SK-N-SH (cell line): ENCODE measurements around the gene MAPKBP1. TPM values are rescaled to one million over a fixed set of nuclear protein-coding genes. Genes with fewer than 3 reads are reported as not detected.

Experiments
- CTCF ChIA-PET: fragments of 300-600, 350-600 bp; formaldehyde crosslinking; extraction: SDS; loops from one replicate; lab custom pipeline; 2021; lab: Yijun Ruan, JAX
- POLR2A ChIA-PET: fragments of 350-600 bp; sonication (Branson Sonifier 250); formaldehyde crosslinking; extraction: SDS; loops from one replicate; lab custom pipeline; 2020; ENCODE audit warnings: antibody characterized with exemption, inconsistent platforms; lab: Yijun Ruan, JAX
- DNase-seq: peaks from one replicate; pipeline ENCODE4 v3.0.0; 2012
- H2AFZ ChIP-seq: fragments of 200-600 bp; sonication (generic); 2 replicates; pipeline ENCODE4 v1.8.1; 2016; ENCODE audit warnings: antibody characterized with exemption, mild to moderate bottlenecking, low read depth
- H3F3A ChIP-seq: fragments of 200-600 bp; sonication (generic); replicated peaks from 2 replicates; pipeline ENCODE3; 2016; ENCODE audit warnings: antibody characterized with exemption, mild to moderate bottlenecking; ENCODE audit not compliant: insufficient read depth
- H3K27ac ChIP-seq, 2 experiments: fragments of 200-500 bp in 1 of 2; fragments of 200-600 bp in 1 of 2; sonication (Bioruptor generic) in 1 of 2; sonication (generic), shearing (Covaris generic) in 1 of 2; 2 replicates each; pipeline versions ENCODE4 v1.5.1 to v1.6.1; 2014 to 2016; ENCODE audit warnings: low read depth in 2 of 2, inconsistent platforms in 1 of 2, low read length in 1 of 2, mild to moderate bottlenecking in 1 of 2, mixed read lengths in 1 of 2
- H3K27me3 ChIP-seq: fragments of 200-600 bp; sonication (generic), shearing (Covaris generic); 2 replicates; pipeline ENCODE4 v1.6.1; 2016; ENCODE audit warnings: mixed run types; ENCODE audit not compliant: insufficient read depth
- H3K36me3 ChIP-seq, 2 experiments: fragments of 200-500 bp in 1 of 2; fragments of 200-600 bp in 1 of 2; sonication (Bioruptor generic) in 1 of 2; sonication (generic) in 1 of 2; replicated peaks in 1 of 2; 2 replicates each; pipeline versions ENCODE3 to v1.5.1; 2014 to 2016; ENCODE audit warnings: low read length in 1 of 2, mild to moderate bottlenecking in 1 of 2; ENCODE audit not compliant: insufficient read depth in 2 of 2, control insufficient read depth in 1 of 2
- H3K4me1 ChIP-seq, 2 experiments: fragments of 200-500 bp in 1 of 2; fragments of 200-600 bp in 1 of 2; sonication (Bioruptor generic) in 1 of 2; sonication (generic), shearing (Covaris generic) in 1 of 2; 2 replicates each; pipeline versions ENCODE4 v1.5.1 to v1.6.1; 2014 to 2016; ENCODE audit warnings: low read depth in 1 of 2, low read length in 1 of 2, mixed run types in 1 of 2; ENCODE audit not compliant: insufficient read depth in 2 of 2, control insufficient read depth in 1 of 2
- H3K4me2 ChIP-seq: fragments of 200-600 bp; sonication (generic), shearing (Covaris generic); 2 replicates; pipeline ENCODE4 v1.6.1; 2017; ENCODE audit warnings: mixed run types
- H3K4me3 ChIP-seq, 2 experiments: fragments of 200-500 bp in 1 of 2; fragments of 200-600 bp in 1 of 2; sonication (Bioruptor generic) in 1 of 2; sonication (generic), shearing (Covaris generic) in 1 of 2; 2 replicates each; pipeline versions ENCODE4 v1.5.1 to v1.8.1; 2014 to 2016; ENCODE audit warnings: low read depth in 2 of 2, inconsistent platforms in 1 of 2, low read length in 1 of 2, mild to moderate bottlenecking in 1 of 2, mixed read lengths in 1 of 2, moderate library complexity in 1 of 2
- H3K79me2 ChIP-seq: fragments of 200-600 bp; sonication (generic); 2 replicates; pipeline ENCODE4 v1.8.1; 2017; ENCODE audit warnings: mild to moderate bottlenecking; ENCODE audit not compliant: insufficient read depth
- H3K9ac ChIP-seq: fragments of 200-600 bp; sonication (generic); 2 replicates; pipeline ENCODE4 v1.6.1; 2017; ENCODE audit warnings: mixed run types
- H3K9me2 ChIP-seq: fragments of 200-600 bp; sonication (generic); 2 replicates; pipeline ENCODE4 v1.6.1; 2017; ENCODE audit warnings: mixed run types
- H3K9me3 ChIP-seq: fragments of 200-600 bp; sonication (generic); 2 replicates; pipeline ENCODE4 v1.6.1; 2017; ENCODE audit warnings: mixed run types, mild to moderate bottlenecking, moderate library complexity
- H4K20me1 ChIP-seq: fragments of 200-600 bp; sonication (generic); 2 replicates; pipeline ENCODE4 v1.6.1; 2017; ENCODE audit warnings: mild to moderate bottlenecking, mixed run types; ENCODE audit not compliant: insufficient read depth
- FOXM1 ChIP-seq: IDR thresholded peaks from 2 replicates; pipeline ENCODE4 v1.4.0; 2012; ENCODE audit warnings: low read depth, mild to moderate bottlenecking
- GATA2 ChIP-seq: sonication (generic); formaldehyde crosslinking; IDR thresholded peaks from 2 replicates; pipeline ENCODE4 v1.5.0; 2020; ENCODE audit warnings: mild to moderate bottlenecking, missing genetic modification reagents
- JUND ChIP-seq: IDR thresholded peaks from 2 replicates; pipeline ENCODE4 v1.4.0; 2012
- MEF2A ChIP-seq: IDR thresholded peaks from 2 replicates; pipeline ENCODE4 v1.4.0; 2012; ENCODE audit warnings: low read depth, borderline replicate concordance
- MXI1 ChIP-seq: IDR thresholded peaks from 2 replicates; pipeline ENCODE4 v1.6.1; 2012; ENCODE audit warnings: mild to moderate bottlenecking, low read depth, low read length, improper control_type of control experiment
- NFIC ChIP-seq: IDR thresholded peaks from 2 replicates; pipeline ENCODE4 v1.4.0; 2012; ENCODE audit warnings: borderline replicate concordance
- NRF1 ChIP-seq: IDR thresholded peaks from 2 replicates; pipeline ENCODE4 v1.6.1; 2012; ENCODE audit warnings: low read depth, mild to moderate bottlenecking, low read length
- PBX3 ChIP-seq: IDR thresholded peaks from 2 replicates; pipeline ENCODE4; 2012
- RCOR1 ChIP-seq: fragments of 150-350 bp; IDR thresholded peaks from 2 replicates; pipeline ENCODE4 v1.6.1; 2017; ENCODE audit warnings: antibody characterized with exemption, low read length
- REST ChIP-seq: IDR thresholded peaks from 2 replicates; pipeline ENCODE4 v1.6.1; 2012; ENCODE audit warnings: mild to moderate bottlenecking, low read depth, low read length, moderate library complexity
- RFX5 ChIP-seq: IDR thresholded peaks from 2 replicates; pipeline ENCODE4 v1.6.1; 2012; ENCODE audit warnings: mild to moderate bottlenecking, improper control_type of control experiment, low read length
- RXRA ChIP-seq: IDR thresholded peaks from 2 replicates; pipeline ENCODE4 v1.4.0; 2012; ENCODE audit warnings: low read depth, mild to moderate bottlenecking, borderline replicate concordance
- SIN3A ChIP-seq: IDR thresholded peaks from 2 replicates; pipeline ENCODE4 v1.6.1; 2012; ENCODE audit warnings: low read depth, mild to moderate bottlenecking, low read length, moderate library complexity, borderline replicate concordance
- TAF1 ChIP-seq: IDR thresholded peaks from 2 replicates; pipeline ENCODE4 v1.6.1; 2012; ENCODE audit warnings: low read depth, mild to moderate bottlenecking, low read length, moderate library complexity, borderline replicate concordance
- USF2 ChIP-seq: fragments of 150-350 bp; IDR thresholded peaks from 2 replicates; pipeline ENCODE4 v1.6.1; 2017; ENCODE audit warnings: antibody characterized with exemption, low read length, low read depth, borderline replicate concordance
- WGBS: methylation state at CpG from one replicate; pipeline ENCODE4 v1.1.6; 2017; ENCODE audit warnings: low lambda C conversion rate; 5-methylcytosine and 5-hydroxymethylcytosine counted together
- polyA plus RNA-seq, 3 experiments: library from polyadenylated mRNA; depleted of rRNA; stranded (reverse); fragments of >200 nt; gene quantifications; 2 replicates each; pipeline ENCODE4 v1.2.3, GENCODE V29; 2012

The MAPKBP1 gene
- polyA plus RNA-seq, 1 of the 3 experiments (the other 2 are of a cell fraction), result 5.2 TPM

GRCh38 chr15:41783296-41783695 lies 9.0 kb downstream of the MAPKBP1 start:
- H3F3A ChIP-seq, result no peaks in the 10 kb centered on the region
- H3K4me1 ChIP-seq, result peaks cover 0 to 11% of the 10 kb centered on the region in 2 experiments; a peak in 1 of 4 replicates
- no peaks in the 10 kb centered on the region for H3K36me3 ChIP-seq
- H3K9me2 ChIP-seq, result no peaks in the 10 kb centered on the region
- H3K9ac ChIP-seq, result no peak overlapping the region
- H3K4me2 ChIP-seq, result no peak overlapping the region
- H3K4me3 ChIP-seq, result no peak overlapping the region
- H2AFZ ChIP-seq, result no peak overlapping the region
- no peaks in the 10 kb centered on the region for H4K20me1 ChIP-seq
- TF ChIP-seq PBX3, result no peak
- TF ChIP-seq MEF2A, result no peak
- no peak for TF ChIP-seq JUND
- TF ChIP-seq RCOR1, result no peak
- no peak for TF ChIP-seq RFX5
- no peak for TF ChIP-seq REST
- TF ChIP-seq NFIC, result no peak
- TF ChIP-seq FOXM1, result no peak
- TF ChIP-seq NRF1, result no peak
- no peak for TF ChIP-seq GATA2
- TF ChIP-seq RXRA, result no peak
- TF ChIP-seq MXI1, result no peak
- no peak for TF ChIP-seq USF2
- TF ChIP-seq SIN3A, result no peak
- TF ChIP-seq TAF1, result no peak
- no peak for DNase-seq
- ChIA-PET CTCF (interaction anchor here (1.0 to 2.8 kb wide), 3 partner anchors 8 to 29 kb away, joined by 3 to 10 read pairs (median 9); partner anchors contain the start of gene MAPKBP1), POLR2A (no interaction called here)
- H3K9me3 ChIP-seq, result no peaks in the 10 kb centered on the region
- no peak overlapping the region for H3K27ac ChIP-seq
- peaks cover 79% of the 10 kb centered on the region for H3K79me2 ChIP-seq
- no peaks in the 10 kb centered on the region for H3K27me3 ChIP-seq
- 92% methylated on average over 1 of the region's 1 CpG for WGBS
